Activated CD8-positive, alpha-beta memory T cell treated with anti-CD3 and anti-CD28 coated beads, Interleukin-2, amount 50 U/mL, for 1 hour (primary cell): ENCODE data around the gene URI1.

Experiments
- DNase-seq: peaks from one replicate; pipeline ENCODE4 v3.0.0-alpha.2; 2020; ENCODE audit errors: extremely low read depth

The URI1 gene

DNA sequence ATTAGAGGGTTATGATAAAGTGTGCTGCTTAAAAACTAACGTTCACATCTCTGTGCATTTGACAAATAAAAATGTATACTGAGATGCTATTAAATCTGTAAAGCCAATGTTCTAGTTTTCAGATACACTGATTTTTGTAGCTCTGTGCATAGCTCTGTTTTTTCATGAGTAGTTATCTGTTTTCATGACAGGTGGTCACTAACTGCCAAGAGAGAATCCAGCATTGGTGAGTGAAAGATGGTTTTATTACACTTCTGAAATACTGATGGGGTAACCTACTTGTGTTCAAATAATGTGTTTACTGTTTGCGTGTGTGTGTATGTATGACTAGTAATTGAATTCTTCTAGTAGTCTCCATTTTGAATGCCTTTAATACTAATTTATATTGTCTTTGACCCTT, 29.0 kb downstream of the URI1 start:
- no peak for DNase-seq

DNA sequence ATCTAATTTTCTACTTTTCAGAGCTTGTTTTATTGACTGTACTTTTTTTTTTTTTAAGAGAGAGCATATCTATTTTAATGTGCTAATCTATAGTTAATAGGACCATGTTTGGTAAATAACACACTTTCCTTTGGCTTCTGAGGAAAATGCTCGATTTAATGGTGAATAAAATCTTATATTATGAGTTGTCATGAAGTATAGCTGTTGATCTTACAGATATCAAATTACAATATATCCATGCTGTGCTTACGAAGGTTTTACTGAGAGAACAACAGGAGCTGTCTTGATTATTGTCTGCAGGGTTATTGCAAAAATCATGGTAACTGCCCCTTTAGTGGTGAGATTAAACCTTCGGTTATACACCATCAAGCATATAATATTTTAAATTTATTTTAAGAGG, 29.6 kb downstream of the URI1 start:
- DNase-seq: no peak

DNA sequence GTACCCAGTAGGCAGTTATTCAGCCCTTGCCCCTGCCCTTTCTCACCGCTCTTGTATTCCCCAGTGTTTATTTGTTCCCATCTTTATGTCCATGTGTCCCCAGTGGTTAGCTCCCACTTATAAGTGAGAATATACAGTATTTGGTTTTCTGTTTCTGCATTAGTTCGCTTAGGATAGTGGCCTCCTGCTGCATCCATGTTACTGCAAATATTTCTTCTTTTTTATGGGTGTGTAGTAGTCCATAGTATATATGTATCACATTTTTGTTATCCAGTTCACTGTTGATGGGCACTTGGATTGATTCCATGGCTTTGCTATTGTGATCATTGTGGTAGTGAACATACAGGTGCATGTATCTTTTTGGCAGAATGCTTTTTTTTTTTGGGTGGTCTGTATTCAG, 32.7 kb downstream of the URI1 start:
- DNase-seq: no peak

DNA sequence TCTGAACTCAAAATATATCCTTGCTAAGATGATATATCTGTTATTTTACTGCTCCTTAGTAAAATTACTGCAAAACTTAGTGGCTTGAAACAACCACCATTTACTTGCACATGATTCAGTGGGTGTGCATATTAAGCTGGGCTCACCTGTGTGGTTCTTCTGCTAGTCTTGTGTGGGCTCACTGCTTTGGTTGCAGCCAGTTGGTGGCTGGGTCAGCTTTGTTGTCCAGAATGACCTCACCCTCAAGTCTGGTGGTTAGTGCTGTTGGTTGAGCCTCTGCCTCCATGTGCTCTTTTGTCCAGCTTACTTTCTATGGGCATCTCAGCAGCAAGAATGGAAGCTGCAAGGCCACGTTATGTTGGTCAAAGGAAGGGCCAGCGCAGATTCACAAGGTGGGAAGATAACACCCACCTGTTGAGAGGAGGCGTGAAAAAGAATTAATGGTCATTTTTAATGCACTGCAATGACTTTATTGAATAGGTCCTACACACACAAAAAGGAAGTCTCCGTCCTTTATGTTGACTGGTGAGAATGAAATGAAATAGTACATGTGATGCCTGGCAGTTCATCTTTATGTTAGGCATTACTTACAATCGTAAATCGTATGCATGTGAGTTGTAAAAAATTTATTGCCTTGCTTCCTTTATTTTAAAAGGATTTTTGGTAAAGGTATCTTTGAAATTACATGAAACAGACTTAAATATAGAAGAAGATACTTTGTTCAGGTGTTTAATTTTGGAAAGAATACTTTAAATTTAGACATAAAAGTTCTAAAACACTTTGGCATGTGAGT, 34.3 kb downstream of the URI1 start:
- DNase-seq: no peak

DNA sequence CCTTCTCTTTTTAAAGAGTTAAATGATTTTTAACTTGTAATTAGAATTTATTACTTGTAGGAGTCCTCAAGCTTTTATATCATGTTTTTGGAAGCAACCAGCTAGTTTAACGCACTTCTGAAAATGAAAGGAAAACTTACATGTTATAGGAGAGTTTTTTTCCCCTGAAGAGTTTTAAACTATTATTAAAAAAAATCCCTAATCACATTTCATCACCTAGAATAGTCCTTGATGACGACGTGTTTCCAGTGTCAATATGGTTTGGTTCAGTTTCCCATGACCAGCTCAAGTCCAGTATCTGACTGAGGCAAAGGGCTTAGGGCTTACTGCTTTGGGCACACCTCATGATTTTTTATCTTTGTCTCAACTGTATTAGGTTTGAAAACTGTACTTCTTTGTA, 36.0 kb downstream of the URI1 start:
- DNase-seq: no peak

DNA sequence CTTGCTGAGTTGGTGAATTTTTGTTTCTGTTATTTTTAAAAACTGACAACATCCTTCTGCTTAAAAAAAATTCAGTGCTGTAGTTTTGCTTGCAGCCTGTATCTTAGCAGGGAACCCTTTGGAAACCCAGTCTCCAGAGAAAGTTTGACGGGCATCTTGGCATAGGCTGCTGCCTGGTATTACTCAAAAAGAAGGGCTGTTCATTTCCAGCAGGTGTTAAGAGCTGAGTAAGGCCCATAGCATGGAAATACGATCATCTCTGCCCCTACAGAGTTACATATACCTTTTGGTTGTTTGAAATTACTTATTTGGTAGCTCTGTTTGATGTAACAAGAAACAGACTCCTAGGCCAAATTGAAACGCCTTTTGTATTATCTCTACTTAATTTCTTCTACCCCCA, 41.5 kb downstream of the URI1 start:
- DNase-seq: no peak

DNA sequence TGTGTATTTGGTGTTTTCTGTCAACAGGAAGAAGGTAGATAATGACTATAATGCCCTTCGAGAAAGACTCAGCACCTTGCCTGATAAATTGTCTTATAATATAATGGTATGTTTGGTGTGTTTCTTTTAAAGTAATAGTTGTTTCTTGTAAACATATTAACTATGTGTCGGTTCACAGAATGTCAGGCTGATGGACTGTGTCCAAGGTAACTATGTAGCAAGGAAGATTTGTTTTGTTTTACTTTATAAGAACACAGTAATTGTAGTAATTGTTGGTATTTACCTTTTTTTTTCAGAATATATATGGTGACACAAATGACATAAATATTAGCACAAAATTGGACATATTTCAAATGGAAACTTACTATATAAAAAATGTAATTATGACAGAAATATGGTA, 43.2 kb downstream of the URI1 start:
- DNase-seq: no peak

DNA sequence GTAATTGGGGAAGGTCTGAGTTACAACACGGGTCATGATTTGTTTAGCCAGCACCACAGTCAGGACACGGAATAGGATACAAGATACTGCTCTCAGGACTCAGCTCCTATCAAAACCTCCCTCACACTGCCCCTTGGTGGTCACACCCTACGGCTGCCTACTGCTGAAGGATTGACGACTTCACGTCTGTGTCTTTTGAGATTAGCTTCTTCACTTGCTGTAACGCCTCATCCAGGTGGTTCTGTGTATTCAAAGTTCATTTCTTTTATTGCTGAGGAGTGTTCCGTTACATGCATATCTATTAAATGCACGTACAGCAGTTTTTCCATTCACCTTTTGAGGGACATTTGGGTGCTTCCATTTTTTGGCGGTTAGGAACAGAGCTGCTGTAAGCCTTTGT, 46.3 kb downstream of the URI1 start:
- no peak for DNase-seq

DNA sequence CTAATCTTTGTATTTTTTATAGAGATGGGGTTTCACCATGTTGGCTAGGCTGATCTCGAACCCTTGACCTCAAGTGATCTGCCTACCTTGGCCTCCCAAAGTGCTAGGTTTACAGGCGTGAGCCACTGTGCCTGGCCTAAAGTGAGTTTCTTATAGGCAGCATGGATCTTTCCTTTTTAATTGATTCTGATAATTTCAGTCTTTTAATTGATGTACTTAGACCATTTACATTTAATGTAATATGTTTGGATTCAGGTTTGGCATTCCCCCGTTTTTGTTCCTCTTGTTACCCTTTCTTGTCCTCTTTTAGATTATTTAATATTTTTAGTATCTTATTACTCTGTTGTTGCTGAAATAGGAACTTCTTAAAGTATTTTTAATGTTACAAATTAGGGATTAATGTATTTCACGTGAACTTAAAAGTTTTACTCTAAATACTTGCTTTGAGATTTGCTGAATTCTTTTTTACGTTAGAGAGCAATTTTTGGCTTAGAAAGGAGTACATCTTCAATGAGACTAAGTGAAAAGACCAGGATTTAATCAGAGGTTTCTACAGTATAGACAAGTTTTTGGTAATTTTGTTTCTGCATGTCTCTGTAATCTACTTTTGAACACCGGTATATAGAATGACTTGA, 50.3 kb downstream of the URI1 start:
- DNase-seq: no peak

DNA sequence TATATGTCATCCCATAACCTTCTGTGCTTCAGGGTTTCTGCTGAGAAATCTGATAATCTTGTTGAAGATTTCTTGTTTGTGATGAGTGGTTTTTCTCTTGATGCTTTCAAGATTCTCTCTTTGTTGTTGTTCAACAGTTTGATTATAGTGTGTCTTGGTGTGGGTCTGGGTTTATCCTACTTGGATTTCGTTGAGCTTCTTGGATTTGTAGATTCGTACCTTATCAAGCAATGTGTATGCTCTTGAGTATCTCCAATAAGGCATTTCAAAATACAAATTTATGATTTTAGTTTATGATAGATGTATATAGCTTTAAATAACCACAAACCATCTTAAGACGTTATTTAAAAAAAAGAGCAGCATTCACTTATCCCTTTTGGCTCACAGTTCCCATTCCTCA, 57.5 kb downstream of the URI1 start:
- DNase-seq: no peak

DNA sequence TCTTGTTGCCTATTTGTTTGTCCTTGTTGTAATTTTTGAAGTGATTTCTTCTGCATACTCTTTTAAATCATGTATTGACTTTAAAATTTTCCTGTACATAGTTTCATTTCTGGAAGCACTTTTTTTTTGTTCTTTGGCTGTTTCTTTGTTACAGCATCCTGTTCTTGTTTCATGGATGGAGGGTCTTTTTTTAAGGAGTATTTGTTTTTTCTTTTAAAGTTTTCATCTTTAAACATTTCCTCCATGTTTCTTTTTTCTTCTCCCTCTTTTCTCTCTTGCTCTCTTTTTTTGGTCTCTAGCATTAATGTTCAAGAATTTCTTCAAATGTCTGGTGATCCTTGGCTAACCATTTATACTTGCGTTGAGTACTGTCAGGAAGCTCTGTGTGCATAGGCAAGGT, 58.8 kb downstream of the URI1 start:
- DNase-seq: no peak

DNA sequence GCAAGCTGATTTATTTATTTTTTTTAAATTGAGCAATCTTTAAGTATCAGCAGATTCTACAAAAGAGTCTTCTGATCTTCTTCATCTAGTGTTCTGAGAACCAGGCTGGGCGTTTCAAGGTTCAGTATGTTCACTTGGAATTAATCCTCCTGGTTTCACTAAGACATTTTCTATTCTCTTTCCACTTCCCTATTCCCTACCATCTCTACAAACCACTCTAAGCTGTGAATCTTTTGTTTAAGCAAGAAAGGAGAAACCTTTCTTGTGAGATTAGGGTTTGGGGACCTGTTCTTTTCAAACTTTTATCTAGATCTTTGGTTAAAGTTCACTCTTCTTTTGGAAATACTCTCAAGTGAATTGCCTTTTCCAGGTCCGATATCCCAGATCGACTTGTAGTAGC, 59.3 kb downstream of the URI1 start:
- no peak for DNase-seq

DNA sequence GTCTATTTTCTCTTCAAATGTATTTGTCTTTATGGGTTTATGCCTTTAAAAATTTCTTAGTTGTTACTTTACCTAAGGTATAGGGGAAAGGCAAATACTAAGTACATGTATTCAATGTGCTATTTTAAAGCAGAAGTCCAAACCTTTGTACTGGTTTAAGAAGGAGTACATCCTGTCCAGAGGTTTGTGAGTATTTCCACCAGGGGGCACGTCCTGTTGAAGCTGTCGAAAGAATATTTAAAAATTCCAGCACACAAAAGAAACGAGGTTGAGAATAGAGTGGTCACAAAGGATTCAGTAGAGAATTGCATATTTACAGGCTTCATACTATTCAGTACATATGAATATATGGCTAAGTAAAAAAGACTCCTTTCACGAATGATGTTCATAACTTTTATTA, 59.8 kb downstream of the URI1 start:
- DNase-seq: no peak

DNA sequence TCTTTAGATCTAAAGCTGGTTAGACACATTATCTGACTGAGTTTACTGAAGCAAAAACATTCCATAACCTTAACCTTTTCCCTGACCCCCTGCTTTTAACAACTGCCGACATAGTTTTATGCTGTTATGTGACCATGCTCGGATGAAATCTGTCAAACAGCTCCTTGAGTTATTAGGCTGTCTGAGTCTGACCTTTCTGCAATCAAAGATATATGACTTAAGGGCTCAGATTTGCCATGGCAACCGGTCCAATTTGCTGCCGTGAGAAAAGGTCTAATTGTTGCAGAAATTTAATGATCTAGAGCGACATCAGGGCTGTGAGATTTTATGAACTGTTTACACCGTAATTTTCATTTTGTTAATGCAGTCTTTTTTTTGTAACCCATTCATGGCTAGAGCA, 61.8 kb downstream of the URI1 start:
- no peak for DNase-seq

DNA sequence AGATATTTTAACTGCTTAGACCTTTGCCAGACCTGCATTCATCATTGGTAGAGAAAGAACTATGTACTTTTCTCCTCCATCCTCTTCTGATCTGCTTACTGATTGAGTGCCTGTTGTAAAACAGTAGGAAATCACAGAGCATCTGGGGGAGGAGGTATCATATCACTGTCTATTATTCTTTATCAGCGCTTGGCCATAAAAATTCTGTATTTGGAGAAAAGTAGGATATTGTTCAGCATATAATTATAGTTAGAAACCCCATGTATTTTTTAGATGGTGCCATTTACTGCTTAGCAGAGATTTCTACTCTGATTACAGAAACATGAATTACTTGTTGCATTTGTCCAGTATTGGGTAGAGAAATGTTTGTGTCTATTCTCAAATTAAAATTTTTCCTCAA, 62.4 kb downstream of the URI1 start:
- DNase-seq: no peak

DNA sequence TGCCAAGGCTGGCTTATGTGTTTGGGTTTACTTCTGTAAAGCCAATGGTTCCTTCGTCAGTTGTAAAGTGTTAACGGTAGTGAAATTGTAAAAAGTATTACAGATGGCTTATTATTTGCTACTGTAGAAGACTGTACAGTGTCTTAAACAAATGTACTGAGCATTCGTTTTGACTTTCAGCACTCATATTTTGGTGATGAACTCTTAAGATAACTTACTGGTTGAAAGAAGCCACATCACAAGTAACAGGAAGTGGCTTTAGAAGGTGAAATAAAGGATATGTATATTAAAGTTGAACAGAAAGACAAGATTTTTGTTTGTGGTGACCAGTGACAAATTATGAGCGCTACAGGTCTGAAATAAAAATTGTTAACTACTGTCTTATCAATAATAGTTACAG, 64.2 kb downstream of the URI1 start:
- no peak for DNase-seq

DNA sequence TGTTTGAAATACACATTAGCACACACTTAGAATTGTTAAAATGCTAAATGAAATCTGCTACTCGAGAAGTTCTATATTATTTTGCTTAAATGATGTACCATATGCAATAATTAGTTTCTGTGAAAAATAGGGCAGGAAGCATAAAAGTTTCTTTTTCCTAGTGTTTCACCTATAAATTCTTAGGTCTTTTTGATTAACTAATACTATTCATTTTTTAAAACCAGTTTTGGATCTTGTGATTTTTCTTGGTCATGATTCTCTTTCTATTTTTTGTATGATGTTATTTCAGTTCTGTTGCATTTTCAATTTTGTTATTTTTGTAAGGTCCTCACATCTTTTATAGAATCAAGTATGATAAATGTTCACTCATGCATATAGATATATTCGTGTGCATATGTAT, 66.1 kb downstream of the URI1 start:
- no peak for DNase-seq

DNA sequence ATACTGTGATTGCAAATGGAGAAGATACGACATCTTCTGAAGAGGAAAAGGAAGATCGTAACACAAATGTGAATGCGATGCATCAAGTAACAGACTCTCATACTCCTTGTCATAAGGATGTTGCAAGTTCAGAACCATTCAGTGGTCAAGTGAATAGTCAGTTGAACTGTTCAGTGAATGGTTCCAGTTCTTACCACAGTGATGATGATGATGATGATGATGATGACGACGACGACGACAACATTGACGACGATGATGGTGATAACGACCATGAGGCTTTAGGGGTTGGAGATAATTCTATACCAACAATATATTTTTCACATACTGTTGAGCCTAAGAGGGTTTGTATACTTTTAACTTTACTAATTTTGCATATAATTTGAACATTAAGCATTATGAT, 67.0 kb downstream of the URI1 start:
- no peak for DNase-seq

DNA sequence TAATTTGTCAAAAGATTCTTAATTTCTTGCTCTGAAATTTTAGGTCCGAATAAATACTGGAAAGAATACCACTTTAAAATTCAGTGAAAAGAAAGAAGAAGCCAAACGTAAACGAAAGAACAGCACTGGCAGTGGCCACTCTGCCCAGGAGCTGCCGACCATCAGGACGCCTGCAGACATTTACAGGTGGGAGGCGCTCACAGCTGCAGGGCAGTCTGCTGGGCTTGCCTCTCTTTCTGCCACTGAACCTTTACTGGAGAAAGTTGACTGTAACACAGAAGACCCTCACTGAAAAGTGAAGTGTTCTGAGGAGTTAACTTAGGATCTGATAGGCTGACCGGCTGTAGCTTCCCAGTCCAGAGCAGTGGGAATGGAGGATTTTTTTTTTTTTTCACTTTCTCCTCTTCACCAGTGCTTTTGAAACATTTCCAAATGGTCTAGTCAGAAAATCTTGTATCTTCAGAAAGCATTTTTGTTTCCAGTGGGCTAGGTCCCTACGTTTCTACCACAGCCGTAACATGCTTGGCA, 69.1 kb downstream of the URI1 start:
- DNase-seq: no peak

DNA sequence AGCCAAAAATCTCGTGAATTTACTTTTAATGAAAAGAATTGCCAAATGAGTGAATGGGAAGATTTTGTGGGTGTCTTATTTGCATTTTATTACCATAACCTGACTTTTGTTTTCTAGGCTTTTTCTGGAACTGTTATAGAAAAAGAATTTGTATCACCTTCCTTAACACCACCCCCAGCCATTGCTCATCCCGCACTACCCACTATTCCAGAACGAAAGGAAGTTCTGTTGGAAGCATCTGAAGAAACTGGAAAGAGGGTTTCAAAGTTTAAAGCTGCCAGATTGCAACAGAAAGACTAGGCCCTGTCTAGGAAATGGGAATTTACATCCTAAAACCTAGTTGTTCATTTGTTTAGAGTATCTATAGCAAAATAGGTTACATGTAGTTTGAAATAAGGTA, 72.7 kb downstream of the URI1 start:
- DNase-seq: no peak

DNA sequence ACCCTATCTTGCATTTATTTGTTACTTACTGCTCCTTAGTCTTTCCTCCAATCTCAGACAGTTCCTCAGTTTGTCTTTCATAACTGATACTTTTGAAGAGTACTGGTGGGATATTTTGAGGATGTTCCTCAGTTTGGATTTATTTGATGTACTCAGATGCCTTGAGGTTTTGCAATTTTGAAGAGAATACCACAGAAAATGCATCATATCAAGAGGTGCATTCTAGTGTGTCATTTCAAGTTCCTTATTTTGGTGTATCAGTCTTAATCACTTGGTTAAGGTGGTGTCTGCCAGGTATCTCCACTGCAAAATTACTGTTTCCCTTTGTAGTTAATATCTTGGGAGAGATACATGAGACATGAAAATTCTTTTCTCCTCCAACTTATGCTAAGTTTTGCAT, 75.1 kb downstream of the URI1 start:
- no peak for DNase-seq

DNA sequence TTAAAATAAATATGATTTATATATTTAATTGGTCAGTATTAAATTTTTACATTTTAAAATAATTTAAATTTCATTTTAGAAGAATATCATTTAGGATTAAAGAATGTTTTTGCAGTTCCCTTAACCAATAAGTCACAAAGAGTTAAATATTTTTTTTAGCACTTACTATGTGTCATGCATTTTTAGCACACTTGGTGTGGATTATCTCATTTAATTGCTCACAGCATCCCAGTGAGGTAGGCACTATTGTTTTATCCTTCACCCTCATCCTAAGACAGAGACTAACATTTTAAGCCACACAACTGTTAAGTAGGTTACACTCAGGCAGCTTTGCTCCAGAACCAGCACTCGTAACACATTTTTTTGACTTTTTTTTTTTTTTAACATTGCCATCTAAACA, 78.2 kb downstream of the URI1 start:
- DNase-seq: no peak

DNA sequence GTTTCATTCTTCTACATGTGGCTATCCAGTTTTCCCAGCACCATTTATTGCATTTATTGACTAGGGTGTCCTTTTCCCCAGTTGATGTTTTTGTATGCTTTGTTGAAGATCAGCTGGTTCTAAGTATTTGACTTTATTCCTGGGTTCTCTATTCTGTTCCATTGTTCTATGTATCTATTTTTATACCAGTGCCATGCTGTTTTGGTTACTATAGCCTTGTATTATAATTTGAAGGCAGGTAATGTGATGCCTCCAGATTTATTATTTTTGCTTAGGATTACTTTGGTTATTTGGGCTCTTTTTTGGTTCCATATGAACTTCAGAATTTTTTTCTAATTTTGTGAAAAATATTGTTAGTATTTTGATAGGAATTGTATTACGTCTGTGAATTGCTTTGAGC, 80.6 kb downstream of the URI1 start:
- DNase-seq: no peak

DNA sequence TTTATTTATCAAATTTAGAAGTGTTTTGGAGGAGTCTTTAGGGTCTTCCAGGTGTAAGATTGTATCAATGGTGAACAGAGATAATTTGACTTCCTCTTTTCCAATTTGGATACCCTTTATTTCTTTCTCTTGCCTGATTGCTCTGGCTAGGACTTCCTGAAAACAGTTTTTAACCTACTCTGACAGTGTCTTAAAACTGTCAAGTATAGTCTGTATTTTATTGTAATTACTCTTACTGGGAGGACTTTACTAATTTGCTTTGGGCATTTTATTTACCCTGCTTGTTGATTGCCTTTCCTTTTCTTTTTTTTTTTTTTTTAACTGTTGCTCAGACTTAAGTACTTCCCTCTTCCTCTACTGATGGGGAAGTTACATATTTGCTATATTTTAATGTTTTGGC, 81.3 kb downstream of the URI1 start:
- DNase-seq: no peak
